ENCODE data around the gene MON1A.

DNA sequence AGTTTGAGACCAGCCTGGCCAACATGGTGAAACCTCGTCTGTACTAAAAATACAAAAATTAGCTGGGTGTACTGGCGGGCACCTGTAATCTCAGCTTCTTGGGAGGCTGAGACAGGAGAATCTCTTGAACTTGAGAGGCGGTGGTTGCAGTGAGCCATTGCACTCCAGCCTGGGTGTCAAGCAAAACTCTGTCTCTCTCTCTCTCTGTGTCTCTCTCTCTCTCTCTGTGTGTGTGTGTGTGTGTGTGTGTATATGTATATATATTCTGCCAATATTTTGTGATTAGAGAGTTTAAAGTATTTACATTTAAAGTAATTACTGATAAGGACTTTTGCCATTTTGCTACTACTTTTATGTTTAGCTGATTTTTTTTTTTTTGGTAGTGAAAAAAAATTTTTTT lies 26.0 kb upstream of the MON1A start:
- TF ChIP-seq JUNB (IDR thresholded peaks at IDR 0.05; ENCODE audit: unreplicated experiment) (no peak), EZH2 (IDR thresholded peaks at IDR 0.05; ENCODE audit: low read depth, unreplicated experiment) (no peak), POLR2AphosphoS5 (IDR thresholded peaks at IDR 0.05; ENCODE audit: low read depth) (no peak), ZNF114 (CRISPR knock-in tag; IDR thresholded peaks at IDR 0.05) (no peak), NANOG (IDR thresholded peaks at IDR 0.05; ENCODE audit: borderline replicate concordance) (no peak), EZH2phosphoT487 (IDR thresholded peaks at IDR 0.05; ENCODE audit: unreplicated experiment) (no peak)
- TF ChIP-seq, protein P1, sequence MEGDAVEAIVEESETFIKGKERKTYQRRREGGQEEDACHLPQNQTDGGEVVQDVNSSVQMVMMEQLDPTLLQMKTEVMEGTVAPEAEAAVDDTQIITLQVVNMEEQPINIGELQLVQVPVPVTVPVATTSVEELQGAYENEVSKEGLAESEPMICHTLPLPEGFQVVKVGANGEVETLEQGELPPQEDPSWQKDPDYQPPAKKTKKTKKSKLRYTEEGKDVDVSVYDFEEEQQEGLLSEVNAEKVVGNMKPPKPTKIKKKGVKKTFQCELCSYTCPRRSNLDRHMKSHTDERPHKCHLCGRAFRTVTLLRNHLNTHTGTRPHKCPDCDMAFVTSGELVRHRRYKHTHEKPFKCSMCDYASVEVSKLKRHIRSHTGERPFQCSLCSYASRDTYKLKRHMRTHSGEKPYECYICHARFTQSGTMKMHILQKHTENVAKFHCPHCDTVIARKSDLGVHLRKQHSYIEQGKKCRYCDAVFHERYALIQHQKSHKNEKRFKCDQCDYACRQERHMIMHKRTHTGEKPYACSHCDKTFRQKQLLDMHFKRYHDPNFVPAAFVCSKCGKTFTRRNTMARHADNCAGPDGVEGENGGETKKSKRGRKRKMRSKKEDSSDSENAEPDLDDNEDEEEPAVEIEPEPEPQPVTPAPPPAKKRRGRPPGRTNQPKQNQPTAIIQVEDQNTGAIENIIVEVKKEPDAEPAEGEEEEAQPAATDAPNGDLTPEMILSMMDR (conservative IDR thresholded peaks at IDR 0.05; ENCODE audit: low read depth in 2 of 2), result no peak
- TF ChIP-seq, protein P2, sequence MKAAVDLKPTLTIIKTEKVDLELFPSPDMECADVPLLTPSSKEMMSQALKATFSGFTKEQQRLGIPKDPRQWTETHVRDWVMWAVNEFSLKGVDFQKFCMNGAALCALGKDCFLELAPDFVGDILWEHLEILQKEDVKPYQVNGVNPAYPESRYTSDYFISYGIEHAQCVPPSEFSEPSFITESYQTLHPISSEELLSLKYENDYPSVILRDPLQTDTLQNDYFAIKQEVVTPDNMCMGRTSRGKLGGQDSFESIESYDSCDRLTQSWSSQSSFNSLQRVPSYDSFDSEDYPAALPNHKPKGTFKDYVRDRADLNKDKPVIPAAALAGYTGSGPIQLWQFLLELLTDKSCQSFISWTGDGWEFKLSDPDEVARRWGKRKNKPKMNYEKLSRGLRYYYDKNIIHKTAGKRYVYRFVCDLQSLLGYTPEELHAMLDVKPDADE (IDR thresholded peaks at IDR 0.05), result no peak
- TF ChIP-seq, protein P3, sequence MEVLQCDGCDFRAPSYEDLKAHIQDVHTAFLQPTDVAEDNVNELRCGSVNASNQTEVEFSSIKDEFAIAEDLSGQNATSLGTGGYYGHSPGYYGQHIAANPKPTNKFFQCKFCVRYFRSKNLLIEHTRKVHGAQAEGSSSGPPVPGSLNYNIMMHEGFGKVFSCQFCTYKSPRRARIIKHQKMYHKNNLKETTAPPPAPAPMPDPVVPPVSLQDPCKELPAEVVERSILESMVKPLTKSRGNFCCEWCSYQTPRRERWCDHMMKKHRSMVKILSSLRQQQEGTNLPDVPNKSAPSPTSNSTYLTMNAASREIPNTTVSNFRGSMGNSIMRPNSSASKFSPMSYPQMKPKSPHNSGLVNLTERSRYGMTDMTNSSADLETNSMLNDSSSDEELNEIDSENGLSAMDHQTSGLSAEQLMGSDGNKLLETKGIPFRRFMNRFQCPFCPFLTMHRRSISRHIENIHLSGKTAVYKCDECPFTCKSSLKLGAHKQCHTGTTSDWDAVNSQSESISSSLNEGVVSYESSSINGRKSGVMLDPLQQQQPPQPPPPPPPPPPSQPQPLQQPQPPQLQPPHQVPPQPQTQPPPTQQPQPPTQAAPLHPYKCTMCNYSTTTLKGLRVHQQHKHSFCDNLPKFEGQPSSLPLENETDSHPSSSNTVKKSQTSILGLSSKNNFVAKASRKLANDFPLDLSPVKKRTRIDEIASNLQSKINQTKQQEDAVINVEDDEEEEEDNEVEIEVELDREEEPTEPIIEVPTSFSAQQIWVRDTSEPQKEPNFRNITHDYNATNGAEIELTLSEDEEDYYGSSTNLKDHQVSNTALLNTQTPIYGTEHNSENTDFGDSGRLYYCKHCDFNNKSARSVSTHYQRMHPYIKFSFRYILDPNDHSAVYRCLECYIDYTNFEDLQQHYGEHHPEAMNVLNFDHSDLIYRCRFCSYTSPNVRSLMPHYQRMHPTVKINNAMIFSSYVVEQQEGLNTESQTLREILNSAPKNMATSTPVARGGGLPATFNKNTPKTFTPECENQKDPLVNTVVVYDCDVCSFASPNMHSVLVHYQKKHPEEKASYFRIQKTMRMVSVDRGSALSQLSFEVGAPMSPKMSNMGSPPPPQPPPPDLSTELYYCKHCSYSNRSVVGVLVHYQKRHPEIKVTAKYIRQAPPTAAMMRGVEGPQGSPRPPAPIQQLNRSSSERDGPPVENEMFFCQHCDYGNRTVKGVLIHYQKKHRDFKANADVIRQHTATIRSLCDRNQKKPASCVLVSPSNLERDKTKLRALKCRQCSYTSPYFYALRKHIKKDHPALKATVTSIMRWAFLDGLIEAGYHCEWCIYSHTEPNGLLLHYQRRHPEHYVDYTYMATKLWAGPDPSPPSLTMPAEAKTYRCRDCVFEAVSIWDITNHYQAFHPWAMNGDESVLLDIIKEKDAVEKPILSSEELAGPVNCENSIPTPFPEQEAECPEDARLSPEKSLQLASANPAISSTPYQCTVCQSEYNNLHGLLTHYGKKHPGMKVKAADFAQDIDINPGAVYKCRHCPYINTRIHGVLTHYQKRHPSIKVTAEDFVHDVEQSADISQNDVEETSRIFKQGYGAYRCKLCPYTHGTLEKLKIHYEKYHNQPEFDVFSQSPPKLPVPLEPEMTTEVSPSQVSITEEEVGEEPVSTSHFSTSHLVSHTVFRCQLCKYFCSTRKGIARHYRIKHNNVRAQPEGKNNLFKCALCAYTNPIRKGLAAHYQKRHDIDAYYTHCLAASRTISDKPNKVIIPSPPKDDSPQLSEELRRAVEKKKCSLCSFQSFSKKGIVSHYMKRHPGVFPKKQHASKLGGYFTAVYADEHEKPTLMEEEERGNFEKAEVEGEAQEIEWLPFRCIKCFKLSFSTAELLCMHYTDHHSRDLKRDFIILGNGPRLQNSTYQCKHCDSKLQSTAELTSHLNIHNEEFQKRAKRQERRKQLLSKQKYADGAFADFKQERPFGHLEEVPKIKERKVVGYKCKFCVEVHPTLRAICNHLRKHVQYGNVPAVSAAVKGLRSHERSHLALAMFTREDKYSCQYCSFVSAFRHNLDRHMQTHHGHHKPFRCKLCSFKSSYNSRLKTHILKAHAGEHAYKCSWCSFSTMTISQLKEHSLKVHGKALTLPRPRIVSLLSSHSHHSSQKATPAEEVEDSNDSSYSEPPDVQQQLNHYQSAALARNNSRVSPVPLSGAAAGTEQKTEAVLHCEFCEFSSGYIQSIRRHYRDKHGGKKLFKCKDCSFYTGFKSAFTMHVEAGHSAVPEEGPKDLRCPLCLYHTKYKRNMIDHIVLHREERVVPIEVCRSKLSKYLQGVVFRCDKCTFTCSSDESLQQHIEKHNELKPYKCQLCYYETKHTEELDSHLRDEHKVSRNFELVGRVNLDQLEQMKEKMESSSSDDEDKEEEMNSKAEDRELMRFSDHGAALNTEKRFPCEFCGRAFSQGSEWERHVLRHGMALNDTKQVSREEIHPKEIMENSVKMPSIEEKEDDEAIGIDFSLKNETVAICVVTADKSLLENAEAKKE (CRISPR knock-in tag; IDR thresholded peaks at IDR 0.05), result no peak
- TF ChIP-seq, protein P4, sequence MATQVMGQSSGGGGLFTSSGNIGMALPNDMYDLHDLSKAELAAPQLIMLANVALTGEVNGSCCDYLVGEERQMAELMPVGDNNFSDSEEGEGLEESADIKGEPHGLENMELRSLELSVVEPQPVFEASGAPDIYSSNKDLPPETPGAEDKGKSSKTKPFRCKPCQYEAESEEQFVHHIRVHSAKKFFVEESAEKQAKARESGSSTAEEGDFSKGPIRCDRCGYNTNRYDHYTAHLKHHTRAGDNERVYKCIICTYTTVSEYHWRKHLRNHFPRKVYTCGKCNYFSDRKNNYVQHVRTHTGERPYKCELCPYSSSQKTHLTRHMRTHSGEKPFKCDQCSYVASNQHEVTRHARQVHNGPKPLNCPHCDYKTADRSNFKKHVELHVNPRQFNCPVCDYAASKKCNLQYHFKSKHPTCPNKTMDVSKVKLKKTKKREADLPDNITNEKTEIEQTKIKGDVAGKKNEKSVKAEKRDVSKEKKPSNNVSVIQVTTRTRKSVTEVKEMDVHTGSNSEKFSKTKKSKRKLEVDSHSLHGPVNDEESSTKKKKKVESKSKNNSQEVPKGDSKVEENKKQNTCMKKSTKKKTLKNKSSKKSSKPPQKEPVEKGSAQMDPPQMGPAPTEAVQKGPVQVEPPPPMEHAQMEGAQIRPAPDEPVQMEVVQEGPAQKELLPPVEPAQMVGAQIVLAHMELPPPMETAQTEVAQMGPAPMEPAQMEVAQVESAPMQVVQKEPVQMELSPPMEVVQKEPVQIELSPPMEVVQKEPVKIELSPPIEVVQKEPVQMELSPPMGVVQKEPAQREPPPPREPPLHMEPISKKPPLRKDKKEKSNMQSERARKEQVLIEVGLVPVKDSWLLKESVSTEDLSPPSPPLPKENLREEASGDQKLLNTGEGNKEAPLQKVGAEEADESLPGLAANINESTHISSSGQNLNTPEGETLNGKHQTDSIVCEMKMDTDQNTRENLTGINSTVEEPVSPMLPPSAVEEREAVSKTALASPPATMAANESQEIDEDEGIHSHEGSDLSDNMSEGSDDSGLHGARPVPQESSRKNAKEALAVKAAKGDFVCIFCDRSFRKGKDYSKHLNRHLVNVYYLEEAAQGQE (IDR thresholded peaks at IDR 0.05; ENCODE audit: unreplicated experiment), result no peak

All from GM23338 (cell line).